A549 (cell line): Measurements from ENCODE around the gene PKNOX1. TPM values are rescaled to one million over a fixed set of nuclear protein-coding genes. Genes with fewer than 3 reads are reported as not detected.
"Not testable (repeated sequence)": the region's sequence is repeated elsewhere in the genome, so short reads cannot be mapped to it uniquely, and the experiment has no call there.

Experiments
- ATAC-seq, 2 experiments: fragments of 200-7000 bp in 1 of 2; fragments of >200 bp in 1 of 2; cut with Nextera tagmentation in 1 of 2; cut with Tn5 transposase in 1 of 2; 3 replicates each; pipeline versions ENCODE4 v1.8.0 to v1.9.1; 2018 to 2020; ENCODE audit warnings: mild to moderate bottlenecking in 1 of 2, moderate library complexity in 1 of 2
- CTCF ChIA-PET: fragments of 300-600 bp; sonication (Branson Sonifier 250); formaldehyde crosslinking; extraction: SDS; loops from one replicate; lab custom pipeline; 2021; ENCODE audit warnings: antibody characterized with exemption, inconsistent platforms; lab: Yijun Ruan, JAX
- POLR2A ChIA-PET: fragments of 350-600 bp; formaldehyde crosslinking; extraction: SDS; loops from one replicate; lab custom pipeline; 2021; ENCODE audit warnings: antibody characterized with exemption, inconsistent platforms; lab: Yijun Ruan, JAX
- DNase-seq, 2 experiments: peaks; one replicate each; pipeline versions ENCODE4 v3.0.0 to v3.0.0-alpha.2; 2011 to 2016; ENCODE audit warnings: low read depth in 1 of 2, low spot score in 1 of 2
- FAIRE-seq: peaks from 2 replicates; lab custom pipeline; 2011; peaks lifted over from hg19 to GRCh38; lab: Jason Lieb, UNC
- H3K27ac ChIP-seq, 2 experiments: fragments of >200 bp; sonication (Bioruptor Twin); formaldehyde crosslinking; 3 replicates each; pipeline ENCODE4 v1.5.1; 2016 to 2017
- H3K4me1 ChIP-seq: fragments of >200 bp; sonication (Bioruptor Twin); formaldehyde crosslinking; 3 replicates; pipeline ENCODE4 v1.6.1; 2016
- H3K4me2 ChIP-seq: fragments of >200 bp; sonication (Bioruptor Twin); formaldehyde crosslinking; 3 replicates; pipeline ENCODE4 v1.6.1; 2016
- H3K4me3 ChIP-seq: fragments of >200 bp; sonication (Bioruptor Twin); formaldehyde crosslinking; 3 replicates; pipeline ENCODE4 v1.5.1; 2016
- H3K9me3 ChIP-seq: fragments of >200 bp; sonication (Bioruptor Twin); formaldehyde crosslinking; 3 replicates; pipeline ENCODE4 v1.6.1; 2016
- WGBS: methylation state at CpG from one replicate; pipeline ENCODE4 v1.1.6; 2017; ENCODE audit errors: missing lambda C conversion rate; 5-methylcytosine and 5-hydroxymethylcytosine counted together
- polyA plus RNA-seq, 4 experiments: library from polyadenylated mRNA; depleted of rRNA in 3 of 4; stranded (reverse); fragments of >200 nt; fragmentation: RNase III in 1 of 4; extraction: RNeasy Plus Mini Kit Qiagen cat#74134 plus additional on column Dnase treatment in 1 of 4; gene quantifications; 2 replicates in 3 of 4; 3 replicates in 1 of 4; pipeline ENCODE4 v1.2.3, GENCODE V29; 2011 to 2017

The PKNOX1 gene
- polyA plus RNA-seq, 2 of the 4 experiments (the other 2 are of a cell fraction), result 3.9 to 16.3 TPM

GRCh38 chr21:43045165-43045875 is 71.0 kb downstream of the PKNOX1 start:
- H3K4me2 ChIP-seq, FAIRE-seq, POLR2A ChIA-PET, H3K27ac ChIP-seq, H3K4me1 ChIP-seq, CTCF ChIA-PET, H3K4me3 ChIP-seq, DNase-seq, H3K9me3 ChIP-seq: not testable (repeated sequence)
- 82% methylated on average over 4 of the region's 17 CpGs for WGBS
- 0 out of 6 replicates have a peak, but pooled peaks of 1 of the 2 experiments have one; percentile 6 for ATAC-seq

GRCh38 chr21:43045876-43046821 is 71.8 kb downstream of the PKNOX1 start:
- WGBS, result 67% methylated on average over 19 of the region's 21 CpGs
- DNase-seq, POLR2A ChIA-PET, H3K4me1 ChIP-seq, H3K27ac ChIP-seq, H3K4me2 ChIP-seq, FAIRE-seq, H3K9me3 ChIP-seq, H3K4me3 ChIP-seq, CTCF ChIA-PET: not testable (repeated sequence)
- peak; percentile 16 to 43; a peak in 3 of 6 replicates for ATAC-seq

- H3K27ac ChIP-seq, H3K4me3 ChIP-seq, CTCF ChIA-PET, FAIRE-seq, H3K4me1 ChIP-seq, H3K4me2 ChIP-seq, H3K9me3 ChIP-seq, ATAC-seq, POLR2A ChIA-PET, DNase-seq: not testable (repeated sequence)
- WGBS, result no CpG with 5 or more reads among the region's 13 CpGs
Measured at GRCh38 chr21:43053112-43053511, 78.8 kb downstream of the PKNOX1 start.

GRCh38 chr21:43062955-43063664 is 88.7 kb downstream of the PKNOX1 start:
- H3K27ac ChIP-seq, POLR2A ChIA-PET, DNase-seq, H3K9me3 ChIP-seq, ATAC-seq, H3K4me1 ChIP-seq, H3K4me2 ChIP-seq, CTCF ChIA-PET, FAIRE-seq, H3K4me3 ChIP-seq: not testable (repeated sequence)
- WGBS, result no CpG with 5 or more reads among the region's 28 CpGs

GRCh38 chr21:43064265-43064917 is 90.0 kb downstream of the PKNOX1 start:
- no CpG with 5 or more reads among the region's 22 CpGs for WGBS
- H3K4me2 ChIP-seq, CTCF ChIA-PET, POLR2A ChIA-PET, ATAC-seq, FAIRE-seq, H3K9me3 ChIP-seq, H3K4me3 ChIP-seq, DNase-seq, H3K4me1 ChIP-seq, H3K27ac ChIP-seq: not testable (repeated sequence)

- FAIRE-seq, POLR2A ChIA-PET, H3K4me2 ChIP-seq, CTCF ChIA-PET, ATAC-seq, DNase-seq, H3K27ac ChIP-seq, H3K9me3 ChIP-seq, H3K4me3 ChIP-seq, H3K4me1 ChIP-seq: not testable (repeated sequence)
- WGBS, result no CpG with 5 or more reads among the region's 30 CpGs
Measured at GRCh38 chr21:43065991-43066390, 91.6 kb downstream of the PKNOX1 start.

GRCh38 chr21:43066690-43067089 is 92.3 kb downstream of the PKNOX1 start:
- CTCF ChIA-PET, H3K9me3 ChIP-seq, H3K27ac ChIP-seq, DNase-seq, H3K4me2 ChIP-seq, H3K4me3 ChIP-seq, H3K4me1 ChIP-seq, ATAC-seq, POLR2A ChIA-PET, FAIRE-seq: not testable (repeated sequence)
- WGBS, result 100% methylated on average over 1 of the region's 12 CpGs

- POLR2A ChIA-PET, FAIRE-seq, H3K9me3 ChIP-seq, CTCF ChIA-PET, H3K4me1 ChIP-seq, ATAC-seq, H3K4me3 ChIP-seq, DNase-seq, H3K27ac ChIP-seq, H3K4me2 ChIP-seq: not testable (repeated sequence)
- 69% methylated on average over 3 of the region's 12 CpGs for WGBS
Measured at GRCh38 chr21:43068065-43068464, 93.7 kb downstream of the PKNOX1 start.

GRCh38 chr21:43069682-43070081 is 95.3 kb downstream of the PKNOX1 start:
- DNase-seq, H3K4me3 ChIP-seq, H3K4me2 ChIP-seq, H3K4me1 ChIP-seq, H3K27ac ChIP-seq, CTCF ChIA-PET, ATAC-seq, H3K9me3 ChIP-seq, POLR2A ChIA-PET, FAIRE-seq: not testable (repeated sequence)
- WGBS, result no CpG with 5 or more reads among the region's 10 CpGs

GRCh38 chr21:43072742-43073141 is 98.4 kb downstream of the PKNOX1 start:
- ATAC-seq, H3K9me3 ChIP-seq, H3K4me3 ChIP-seq, H3K4me2 ChIP-seq, CTCF ChIA-PET, H3K4me1 ChIP-seq, POLR2A ChIA-PET, FAIRE-seq, DNase-seq, H3K27ac ChIP-seq: not testable (repeated sequence)
- WGBS, result no CpG with 5 or more reads among the region's 11 CpGs
